DND-41 (cell line): ENCODE measurements around the gene ARFIP1.

ENCODE experiments used
- EZH2 ChIP-seq: IDR thresholded peaks from 3 replicates; pipeline ENCODE4 v1.6.1; 2012; ENCODE audit warnings: borderline replicate concordance, low read depth, mild to moderate bottlenecking, moderate library complexity, low read length, inconsistent platforms; ENCODE audit not compliant: severe bottlenecking
- TF ChIP-seq, protein P1 (sequence below): IDR thresholded peaks from 2 replicates; pipeline ENCODE4 v1.5.1; 2012; ENCODE audit warnings: borderline replicate concordance, low read length, moderate library complexity, mild to moderate bottlenecking; ENCODE audit not compliant: poor library complexity, severe bottlenecking; ENCODE audit errors: extremely low read depth

- TF ChIP-seq, protein P1, sequence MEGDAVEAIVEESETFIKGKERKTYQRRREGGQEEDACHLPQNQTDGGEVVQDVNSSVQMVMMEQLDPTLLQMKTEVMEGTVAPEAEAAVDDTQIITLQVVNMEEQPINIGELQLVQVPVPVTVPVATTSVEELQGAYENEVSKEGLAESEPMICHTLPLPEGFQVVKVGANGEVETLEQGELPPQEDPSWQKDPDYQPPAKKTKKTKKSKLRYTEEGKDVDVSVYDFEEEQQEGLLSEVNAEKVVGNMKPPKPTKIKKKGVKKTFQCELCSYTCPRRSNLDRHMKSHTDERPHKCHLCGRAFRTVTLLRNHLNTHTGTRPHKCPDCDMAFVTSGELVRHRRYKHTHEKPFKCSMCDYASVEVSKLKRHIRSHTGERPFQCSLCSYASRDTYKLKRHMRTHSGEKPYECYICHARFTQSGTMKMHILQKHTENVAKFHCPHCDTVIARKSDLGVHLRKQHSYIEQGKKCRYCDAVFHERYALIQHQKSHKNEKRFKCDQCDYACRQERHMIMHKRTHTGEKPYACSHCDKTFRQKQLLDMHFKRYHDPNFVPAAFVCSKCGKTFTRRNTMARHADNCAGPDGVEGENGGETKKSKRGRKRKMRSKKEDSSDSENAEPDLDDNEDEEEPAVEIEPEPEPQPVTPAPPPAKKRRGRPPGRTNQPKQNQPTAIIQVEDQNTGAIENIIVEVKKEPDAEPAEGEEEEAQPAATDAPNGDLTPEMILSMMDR = no peak
- TF ChIP-seq EZH2 = no peak
These were observed 16.1 kb downstream of the ARFIP1 start for GRCh38 chr4:152795891-152796290.
